GM11168 (cell line): ENCODE data around the gene RNF5.
"Not testable (repeated sequence)": the region's sequence is repeated elsewhere in the genome, so short reads cannot be mapped to it uniquely, and the experiment has no call there.

Source experiments
- in situ Hi-C: fragments of 300-500 bp; cut with MboI; formaldehyde crosslinking; loops from one replicate; pipeline ENCODE4 v1.12.0; 2022; ENCODE audit warnings: low sequenced_read_pairs; ENCODE audit not compliant: unreplicated experiment

RNF5 gene

GRCh38 chr6:32187725-32188380 is 9.6 kb downstream of the RNF5 start:
- in situ Hi-C loops: not testable (repeated sequence)

GRCh38 chr6:32188381-32189068 is 10.3 kb downstream of the RNF5 start:
- in situ Hi-C loops: no loop called here

GRCh38 chr6:32189069-32189741 is 11.0 kb downstream of the RNF5 start:
- in situ Hi-C loops: no loop called here

- in situ Hi-C loops: no loop called here
Measured at GRCh38 chr6:32189742-32190053, 11.5 kb downstream of the RNF5 start.

GRCh38 chr6:32190054-32190851 is 12.0 kb downstream of the RNF5 start, which contains the start of gene PBX2:
PBX2 (minus strand) TSS chr6:32190202; CDS start chr6:32189915, 287 bp downstream.
- in situ Hi-C loops: no loop called here

GRCh38 chr6:32190911-32191677 is 12.9 kb downstream of the RNF5 start:
- in situ Hi-C loops: no loop called here

GRCh38 chr6:32191696-32192607 is 13.7 kb downstream of the RNF5 start:
- in situ Hi-C loops: no loop called here

- in situ Hi-C loops: no loop called here
Measured at GRCh38 chr6:32192608-32193039, 14.4 kb downstream of the RNF5 start, which contains the start of gene GPSM3. GPSM3 (minus strand) TSS chr6:32192643; CDS start chr6:32192513, 130 bp downstream.

GRCh38 chr6:32193096-32193495 is 14.9 kb downstream of the RNF5 start:
- in situ Hi-C loops: not testable (repeated sequence)

GRCh38 chr6:32194388-32194787 is 16.2 kb downstream of the RNF5 start:
- in situ Hi-C loops: no loop called here

- in situ Hi-C loops: no loop called here
Measured at GRCh38 chr6:32194825-32195651, 16.8 kb downstream of the RNF5 start.

- in situ Hi-C loops: no loop called here
Measured at GRCh38 chr6:32195652-32195901, 17.4 kb downstream of the RNF5 start.

- in situ Hi-C loops: no loop called here
Measured at GRCh38 chr6:32195902-32196681, 17.9 kb downstream of the RNF5 start.

- in situ Hi-C loops: no loop called here
Measured at GRCh38 chr6:32196682-32197616, 18.7 kb downstream of the RNF5 start.

GRCh38 chr6:32198345-32198696 is 20.1 kb downstream of the RNF5 start:
- in situ Hi-C loops: no loop called here

GRCh38 chr6:32198866-32199265 is 20.7 kb downstream of the RNF5 start:
- in situ Hi-C loops: no loop called here
